ENCODE results near the gene ACTR3. TPM values are rescaled to one million over a fixed set of nuclear protein-coding genes. Genes with fewer than 3 reads are reported as not detected.

The ACTR3 gene
- total RNA-seq = 68.3 and 227 TPM in 2 replicates

DNA sequence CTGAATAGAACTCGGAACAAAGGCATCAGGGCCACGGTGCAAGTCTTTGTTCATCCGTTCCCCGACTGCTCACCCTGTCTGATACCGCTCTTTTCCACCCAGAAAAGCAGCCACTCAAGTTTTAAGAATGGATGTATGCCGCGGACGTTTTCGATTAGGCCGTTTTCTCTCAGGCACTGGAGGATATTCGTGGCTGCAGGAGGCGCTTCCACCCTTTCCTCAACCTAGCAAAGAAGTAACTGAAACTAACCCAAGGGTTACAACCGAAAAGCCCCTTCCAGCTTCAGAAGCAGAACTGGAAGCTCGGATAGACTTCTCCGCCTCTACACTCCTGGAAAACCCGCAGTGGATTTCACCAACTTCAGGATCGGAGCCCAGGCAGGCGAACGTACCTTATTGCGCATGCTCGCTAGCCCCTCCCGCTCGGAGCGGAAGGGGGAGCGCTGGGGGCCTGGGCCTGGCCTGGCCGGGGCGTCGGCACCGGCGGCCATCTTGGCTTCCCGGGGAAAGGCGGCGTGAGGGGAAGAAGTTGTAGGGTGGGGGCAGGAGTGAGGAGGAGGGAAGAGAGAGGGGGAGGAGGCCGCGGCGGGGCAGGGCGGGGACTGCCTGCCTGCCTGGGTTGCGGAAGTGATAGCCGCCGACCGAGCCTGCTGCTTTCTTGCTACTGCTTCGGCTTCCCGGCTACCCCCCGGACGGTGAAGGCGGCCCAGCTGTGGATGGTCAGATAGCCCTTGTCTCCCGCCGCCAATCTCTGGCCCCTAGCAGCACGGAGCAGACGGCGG is at the start of gene ACTR3:
Gene ACTR3 (plus strand): TSS at position 619 of the 782 bp plus-strand sequence. CDS start 191 bp downstream, outside the sequence.

Small RNA genes within 50 kb of the gene (small RNA-seq; reads per million reads assigned to genes)
- 0.23 reads per million for gene RF00012

Other genes starting within 250 kb of the ACTR3 start
- gene SLC35F5, start 133.4 kb upstream of the ACTR3 start, total RNA-seq = 137 and 145 TPM in 2 replicates